Neutrophil (primary cell): Measurements from ENCODE around the gene JAG1.

Source experiments
- H3K27ac ChIP-seq: fragments of 200-600 bp; sonication (generic); 2 replicates; pipeline ENCODE4 v1.5.1; 2016; ENCODE audit warnings: mild to moderate bottlenecking, moderate library complexity
- H3K27me3 ChIP-seq: fragments of 200-600 bp; sonication (generic); 2 replicates; pipeline ENCODE4 v1.6.0; 2016; ENCODE audit warnings: mild to moderate bottlenecking
- H3K36me3 ChIP-seq: fragments of 200-600 bp; sonication (generic); 2 replicates; pipeline ENCODE4 v1.5.1; 2017
- H3K4me1 ChIP-seq, 2 experiments: fragments of 200-600 bp in 1 of 2; sonication (generic) in 1 of 2; 1 replicate in 1 of 2; 2 replicates in 1 of 2; pipeline versions ENCODE4 v1.5.1 to v1.6.1; 2013 to 2016; ENCODE audit warnings: low read depth in 1 of 2, low read length in 1 of 2, mild to moderate bottlenecking in 1 of 2, moderate library complexity in 1 of 2; ENCODE audit not compliant: control insufficient read depth in 1 of 2, insufficient read depth in 1 of 2
- H3K4me3 ChIP-seq, 2 experiments: fragments of 200-600 bp in 1 of 2; sonication (generic) in 1 of 2; 1 replicate in 1 of 2; 2 replicates in 1 of 2; pipeline ENCODE4 v1.5.1; 2013 to 2016; ENCODE audit warnings: low read depth in 1 of 2, low read length in 1 of 2, mild to moderate bottlenecking in 1 of 2, moderate library complexity in 1 of 2
- H3K9me3 ChIP-seq: fragments of 200-600 bp; sonication (generic); 2 replicates; pipeline ENCODE4 v1.5.1; 2016
- TF ChIP-seq, protein P1 (sequence below): fragments of 200-600 bp; sonication (generic); IDR thresholded peaks from 2 replicates; pipeline ENCODE4 v1.5.1; 2016; ENCODE audit warnings: antibody characterized with exemption

JAG1 gene

GRCh38 chr20:10639077-10639736, 34.6 kb downstream of the JAG1 start:
- Histone ChIP-seq H3K4me3 (no peak overlapping the region), H3K9me3 (no peaks in the 10 kb centered on the region), H3K4me1 (no peaks in the 10 kb centered on the region), H3K27ac (no peak overlapping the region), H3K27me3 (no peaks in the 10 kb centered on the region), H3K36me3 (peaks cover 76% of the 10 kb centered on the region)
- TF ChIP-seq, protein P1, sequence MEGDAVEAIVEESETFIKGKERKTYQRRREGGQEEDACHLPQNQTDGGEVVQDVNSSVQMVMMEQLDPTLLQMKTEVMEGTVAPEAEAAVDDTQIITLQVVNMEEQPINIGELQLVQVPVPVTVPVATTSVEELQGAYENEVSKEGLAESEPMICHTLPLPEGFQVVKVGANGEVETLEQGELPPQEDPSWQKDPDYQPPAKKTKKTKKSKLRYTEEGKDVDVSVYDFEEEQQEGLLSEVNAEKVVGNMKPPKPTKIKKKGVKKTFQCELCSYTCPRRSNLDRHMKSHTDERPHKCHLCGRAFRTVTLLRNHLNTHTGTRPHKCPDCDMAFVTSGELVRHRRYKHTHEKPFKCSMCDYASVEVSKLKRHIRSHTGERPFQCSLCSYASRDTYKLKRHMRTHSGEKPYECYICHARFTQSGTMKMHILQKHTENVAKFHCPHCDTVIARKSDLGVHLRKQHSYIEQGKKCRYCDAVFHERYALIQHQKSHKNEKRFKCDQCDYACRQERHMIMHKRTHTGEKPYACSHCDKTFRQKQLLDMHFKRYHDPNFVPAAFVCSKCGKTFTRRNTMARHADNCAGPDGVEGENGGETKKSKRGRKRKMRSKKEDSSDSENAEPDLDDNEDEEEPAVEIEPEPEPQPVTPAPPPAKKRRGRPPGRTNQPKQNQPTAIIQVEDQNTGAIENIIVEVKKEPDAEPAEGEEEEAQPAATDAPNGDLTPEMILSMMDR = no peak

GRCh38 chr20:10637563-10637962, 36.2 kb downstream of the JAG1 start:
- TF ChIP-seq, protein P1 = no peak
- H3K36me3 ChIP-seq = peaks cover 60% of the 10 kb centered on the region
- H3K4me3 ChIP-seq = no peak overlapping the region
- H3K27me3 ChIP-seq = no peaks in the 10 kb centered on the region
- H3K27ac ChIP-seq = no peak overlapping the region
- H3K4me1 ChIP-seq = no peaks in the 10 kb centered on the region
- H3K9me3 ChIP-seq = no peaks in the 10 kb centered on the region

GRCh38 chr20:10637031-10637559, 36.7 kb downstream of the JAG1 start:
- Histone ChIP-seq H3K36me3 (peaks cover 55% of the 10 kb centered on the region), H3K4me1 (no peaks in the 10 kb centered on the region), H3K4me3 (no peak overlapping the region), H3K27me3 (no peaks in the 10 kb centered on the region), H3K9me3 (no peaks in the 10 kb centered on the region), H3K27ac (no peak overlapping the region)
- TF ChIP-seq, protein P1 = no peak

GRCh38 chr20:10636326-10636818, 37.4 kb downstream of the JAG1 start:
- Histone ChIP-seq H3K4me3 (no peak overlapping the region), H3K27ac (no peak overlapping the region), H3K4me1 (no peaks in the 10 kb centered on the region), H3K27me3 (no peaks in the 10 kb centered on the region), H3K9me3 (no peaks in the 10 kb centered on the region), H3K36me3 (peaks cover 48% of the 10 kb centered on the region)
- TF ChIP-seq, protein P1 = no peak

DNA sequence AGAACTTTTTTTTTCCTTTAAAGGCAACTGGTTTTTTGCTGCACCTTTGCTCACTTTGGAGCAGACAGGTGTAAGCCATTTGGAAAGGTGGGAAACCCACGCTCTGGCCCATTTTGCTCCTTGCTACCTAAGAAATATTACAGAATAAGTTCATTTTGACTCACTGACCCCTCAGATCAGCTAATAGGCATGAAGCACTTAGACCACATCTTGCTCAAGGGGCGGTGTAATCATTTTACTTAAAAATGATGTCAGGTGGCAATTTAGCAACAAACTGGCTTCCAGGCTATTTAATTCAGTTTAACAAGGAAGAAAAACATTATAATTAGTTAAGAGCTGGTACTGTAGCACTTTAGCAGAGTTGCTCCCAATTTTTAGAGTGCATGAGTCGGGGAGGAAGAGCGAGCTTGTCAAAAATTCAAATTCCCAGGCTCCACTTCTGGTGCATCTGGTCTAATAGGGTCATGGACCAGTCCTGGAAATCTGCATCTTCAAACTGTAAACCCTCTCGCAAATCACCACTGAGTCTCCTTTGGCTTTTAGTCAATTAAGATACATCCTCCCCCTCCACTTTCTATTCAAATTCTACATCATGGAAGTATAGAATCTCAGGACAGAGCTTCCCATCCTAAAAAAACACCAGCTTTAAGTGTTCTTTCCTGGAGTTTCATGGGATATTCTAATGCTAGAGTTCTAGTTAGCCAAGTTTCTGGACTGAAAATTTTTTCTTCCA, 38.2 kb downstream of the JAG1 start:
- Histone ChIP-seq H3K9me3 (no peaks in the 10 kb centered on the region), H3K27ac (no peak overlapping the region), H3K4me3 (no peak overlapping the region), H3K36me3 (peaks cover 41% of the 10 kb centered on the region), H3K4me1 (no peaks in the 10 kb centered on the region), H3K27me3 (no peaks in the 10 kb centered on the region)
- TF ChIP-seq, protein P1 = no peak
